GM06990 (cell line): ENCODE data around the gene CRIP3.

Experiments used
- DNase-seq: peaks from one replicate; pipeline ENCODE4 v3.0.0-alpha.2; 2011; ENCODE audit not compliant: insufficient read length; ENCODE audit errors: extremely low read depth
- H3K27me3 ChIP-seq: replicated peaks from 2 replicates; pipeline ENCODE4 v1.6.0; 2011; ENCODE audit warnings: low read length; ENCODE audit not compliant: control insufficient read depth, insufficient read depth
- H3K36me3 ChIP-seq: 2 replicates; pipeline ENCODE4 v1.5.1; 2011; ENCODE audit warnings: low read length; ENCODE audit not compliant: control insufficient read depth, insufficient read depth
- H3K4me3 ChIP-seq: replicated peaks from 2 replicates; pipeline ENCODE4 v1.5.1; 2011; ENCODE audit warnings: low read depth, mild to moderate bottlenecking, control low read depth, low read length
- TF ChIP-seq, protein P1 (sequence below): IDR thresholded peaks from 2 replicates; pipeline ENCODE4 v1.5.1; 2011; ENCODE audit warnings: low read length, control low read depth, mild to moderate bottlenecking, inconsistent platforms; ENCODE audit not compliant: insufficient read depth, poor library complexity, severe bottlenecking

CRIP3 gene

DNA sequence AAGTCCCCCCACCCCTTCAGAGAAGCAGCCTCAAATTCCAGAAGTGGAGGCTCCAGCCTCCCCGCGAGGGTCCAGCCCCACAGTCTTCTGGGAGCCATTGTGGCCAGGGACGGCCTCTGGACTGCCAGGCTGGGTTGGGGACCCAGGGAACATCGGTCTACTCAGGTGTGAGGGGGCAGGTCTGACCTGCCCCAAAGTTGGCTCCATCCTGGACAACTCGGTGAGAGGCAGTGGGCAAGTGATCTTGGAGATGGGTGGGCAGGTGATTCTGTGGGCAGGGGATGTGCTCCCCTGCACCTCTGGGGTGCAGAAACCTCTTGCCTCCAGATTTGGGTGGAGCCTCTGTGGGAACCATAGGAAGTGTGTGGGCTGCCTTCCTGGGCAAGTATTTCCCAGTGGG lies 22.8 kb downstream of the CRIP3 start:
- Histone ChIP-seq H3K36me3 (no peaks in the 10 kb centered on the region), H3K27me3 (no peaks in the 10 kb centered on the region; the same call in 1 of the 2 replicates), H3K4me3 (no peak overlapping the region)
- TF ChIP-seq, protein P1, sequence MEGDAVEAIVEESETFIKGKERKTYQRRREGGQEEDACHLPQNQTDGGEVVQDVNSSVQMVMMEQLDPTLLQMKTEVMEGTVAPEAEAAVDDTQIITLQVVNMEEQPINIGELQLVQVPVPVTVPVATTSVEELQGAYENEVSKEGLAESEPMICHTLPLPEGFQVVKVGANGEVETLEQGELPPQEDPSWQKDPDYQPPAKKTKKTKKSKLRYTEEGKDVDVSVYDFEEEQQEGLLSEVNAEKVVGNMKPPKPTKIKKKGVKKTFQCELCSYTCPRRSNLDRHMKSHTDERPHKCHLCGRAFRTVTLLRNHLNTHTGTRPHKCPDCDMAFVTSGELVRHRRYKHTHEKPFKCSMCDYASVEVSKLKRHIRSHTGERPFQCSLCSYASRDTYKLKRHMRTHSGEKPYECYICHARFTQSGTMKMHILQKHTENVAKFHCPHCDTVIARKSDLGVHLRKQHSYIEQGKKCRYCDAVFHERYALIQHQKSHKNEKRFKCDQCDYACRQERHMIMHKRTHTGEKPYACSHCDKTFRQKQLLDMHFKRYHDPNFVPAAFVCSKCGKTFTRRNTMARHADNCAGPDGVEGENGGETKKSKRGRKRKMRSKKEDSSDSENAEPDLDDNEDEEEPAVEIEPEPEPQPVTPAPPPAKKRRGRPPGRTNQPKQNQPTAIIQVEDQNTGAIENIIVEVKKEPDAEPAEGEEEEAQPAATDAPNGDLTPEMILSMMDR = no peak
- no peak for DNase-seq

DNA sequence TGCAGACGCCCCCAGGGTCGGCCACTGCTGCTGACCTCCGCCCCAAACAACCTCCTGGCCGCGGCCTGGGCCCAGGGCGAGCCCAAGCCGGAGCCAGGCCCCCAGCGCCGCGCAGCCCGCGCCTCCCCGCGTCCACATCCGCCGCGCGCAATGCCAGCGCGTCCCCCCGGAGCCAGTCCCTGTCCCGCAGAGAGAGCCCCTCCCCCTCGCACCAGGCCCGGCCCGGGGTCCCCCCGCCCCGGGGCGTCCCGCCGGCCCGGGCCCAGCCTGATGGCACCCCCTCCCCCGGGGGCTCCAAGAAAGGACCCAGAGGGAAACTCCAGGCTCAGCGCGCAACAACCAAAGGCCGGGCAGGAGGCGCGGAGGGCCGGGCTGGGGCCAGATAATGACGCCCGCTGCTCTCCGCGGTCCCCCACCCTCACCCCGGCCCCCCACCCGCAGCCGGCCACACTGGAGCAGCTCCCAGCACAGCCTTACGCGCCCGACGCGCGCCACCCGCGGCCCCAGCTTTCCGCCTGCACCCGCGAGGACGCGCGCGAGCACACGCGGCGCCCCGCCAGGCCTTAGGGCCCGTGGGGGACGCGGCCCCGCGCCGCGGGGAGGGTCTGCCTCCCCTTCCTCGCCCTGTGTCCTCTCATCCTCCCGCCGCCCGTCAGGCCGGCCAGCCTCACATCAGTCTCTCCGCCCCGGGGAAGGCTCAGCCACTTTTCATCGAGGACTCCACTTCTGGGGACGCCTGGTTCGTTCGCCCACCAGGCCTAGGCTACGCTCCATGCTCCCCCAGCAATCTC lies 23.4 kb downstream of the CRIP3 start:
- no peaks in the 10 kb centered on the region for H3K36me3 ChIP-seq
- no peak overlapping the region for H3K4me3 ChIP-seq
- DNase-seq = no peak
- no peaks in the 10 kb centered on the region; the same call in 1 of the 2 replicates for H3K27me3 ChIP-seq
- TF ChIP-seq, protein P1 = no peak

DNA sequence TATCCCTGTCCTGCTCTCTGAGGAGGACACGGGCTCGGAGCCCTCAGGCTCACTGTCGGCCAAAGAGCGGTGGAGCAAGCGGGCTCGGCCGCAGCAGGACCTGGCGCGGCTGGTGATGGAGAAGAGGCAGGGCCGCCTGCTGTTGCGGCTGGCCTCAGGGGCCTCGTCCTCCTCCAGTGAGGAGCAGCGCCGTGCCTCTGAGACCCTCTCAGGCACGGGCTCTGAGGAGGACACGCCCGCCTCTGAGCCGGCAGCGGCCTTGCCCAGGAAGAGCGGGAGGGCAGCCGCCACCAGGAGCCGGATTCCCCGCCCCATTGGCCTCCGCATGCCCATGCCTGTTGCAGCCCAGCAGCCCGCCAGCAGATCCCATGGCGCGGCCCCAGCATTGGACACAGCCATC lies 24.7 kb downstream of the CRIP3 start:
- TF ChIP-seq, protein P1 = no peak
- H3K27me3 ChIP-seq = no peaks in the 10 kb centered on the region; the same call in 1 of the 2 replicates
- H3K4me3 ChIP-seq = no peak overlapping the region
- no peak for DNase-seq
- no peaks in the 10 kb centered on the region for H3K36me3 ChIP-seq

DNA sequence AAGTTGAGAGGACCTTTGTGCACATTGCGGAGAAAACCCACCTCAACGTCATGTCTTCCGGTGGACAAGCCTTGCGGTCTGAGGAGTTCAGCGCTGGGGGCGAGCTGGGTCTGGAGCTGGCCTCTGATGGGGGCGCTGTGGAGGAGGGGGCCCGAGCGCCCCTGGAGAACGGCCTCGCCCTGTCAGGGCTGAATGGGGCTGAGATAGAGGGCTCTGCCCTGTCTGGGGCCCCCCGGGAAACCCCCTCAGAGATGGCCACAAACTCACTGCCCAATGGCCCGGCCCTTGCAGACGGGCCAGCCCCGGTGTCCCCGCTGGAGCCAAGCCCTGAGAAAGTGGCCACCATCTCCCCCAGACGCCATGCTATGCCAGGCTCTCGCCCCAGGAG lies 25.1 kb downstream of the CRIP3 start:
- TF ChIP-seq, protein P1 = no peak
- no peak for DNase-seq
- Histone ChIP-seq H3K4me3 (no peak overlapping the region), H3K27me3 (no peaks in the 10 kb centered on the region; the same call in 1 of the 2 replicates), H3K36me3 (no peaks in the 10 kb centered on the region)

DNA sequence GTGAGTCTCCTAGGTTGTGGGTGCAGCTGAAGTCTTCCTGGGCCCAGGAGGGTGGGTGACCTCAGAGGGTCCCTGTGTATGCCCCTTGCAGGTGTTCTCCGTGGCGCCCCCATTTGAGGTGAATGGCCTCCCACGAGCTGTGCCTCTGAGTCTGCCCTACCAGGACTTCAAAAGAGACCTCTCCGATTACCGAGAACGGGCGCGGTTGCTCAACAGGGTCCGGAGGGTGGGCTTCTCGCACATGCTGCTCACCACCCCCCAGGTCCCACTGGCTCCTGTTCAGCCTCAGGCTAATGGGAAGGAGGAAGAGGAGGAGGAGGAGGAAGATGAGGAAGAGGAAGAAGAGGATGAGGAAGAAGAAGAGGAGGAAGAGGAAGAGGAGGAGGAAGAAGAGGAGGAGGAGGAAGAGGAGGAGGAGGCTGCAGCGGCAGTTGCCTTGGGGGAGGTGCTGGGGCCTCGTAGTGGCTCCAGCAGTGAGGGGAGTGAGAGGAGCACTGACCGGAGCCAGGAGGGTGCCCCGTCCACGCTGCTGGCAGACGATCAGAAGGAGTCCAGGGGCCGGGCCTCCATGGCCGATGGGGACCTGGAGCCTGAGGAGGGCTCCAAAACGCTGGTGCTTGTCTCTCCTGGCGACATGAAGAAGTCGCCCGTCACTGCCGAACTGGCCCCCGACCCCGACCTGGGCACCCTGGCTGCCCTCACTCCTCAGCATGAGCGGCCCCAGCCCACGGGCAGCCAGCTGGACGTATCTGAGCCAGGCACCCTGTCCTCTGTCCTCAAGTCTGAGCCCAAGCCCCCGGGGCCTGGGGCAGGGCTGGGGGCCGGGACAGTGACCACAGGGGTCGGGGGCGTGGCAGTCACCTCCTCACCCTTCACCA lies 25.8 kb downstream of the CRIP3 start:
- Histone ChIP-seq H3K4me3 (no peak overlapping the region), H3K36me3 (no peaks in the 10 kb centered on the region), H3K27me3 (no peaks in the 10 kb centered on the region; the same call in 1 of the 2 replicates)
- TF ChIP-seq, protein P1 = no peak
- no peak for DNase-seq
